Measurements from ENCODE around the gene S100P. TPM values are rescaled to one million over a fixed set of nuclear protein-coding genes. Genes with fewer than 3 reads are reported as not detected.

Gene S100P
- total RNA-seq, 2 experiments from 2014 or later = 3.4 to 4.3 TPM

DNA sequence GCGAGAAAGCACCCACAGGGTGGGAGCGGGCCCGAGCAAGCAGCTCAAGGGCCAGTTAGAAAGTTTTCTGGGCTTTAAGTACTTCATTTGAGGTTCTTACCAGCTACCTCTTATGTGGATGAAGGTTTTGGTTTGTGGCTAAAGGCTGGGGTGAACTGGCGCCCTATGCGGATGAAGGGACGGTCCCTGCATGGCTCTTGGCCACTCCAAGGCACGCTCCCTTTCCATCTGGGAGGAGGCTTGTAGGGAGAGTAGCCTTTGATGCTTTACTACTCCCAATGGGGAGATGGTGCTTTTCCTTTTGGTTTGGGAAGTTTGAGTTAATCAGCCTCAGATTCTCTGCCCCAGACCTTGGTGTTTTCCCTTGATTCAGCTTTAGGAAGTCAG is 35.5 kb upstream of the S100P start:
- intact Hi-C loops (cut with micrococcal nuclease) = no loop called here
- POLR2A ChIA-PET = interaction anchor here (1.2 to 4.0 kb wide), 5 partner anchors 11 to 58 kb away, joined by 4 to 39 read pairs (median 8); partner anchors contain the start of gene BLOC1S4
- H3K9me3 Mint-ChIP-seq = no peaks in the 10 kb centered on the region

GRCh38 chr4:6658597-6659075 is 35.0 kb upstream of the S100P start:
- Mint-ChIP-seq H3K27ac (no peak overlapping the region), H3K4me3 (peak overlapping the region; percentile 57)
- intact Hi-C loops (cut with micrococcal nuclease) = no loop called here

More for the DNA sequence above, 35.5 kb upstream of the S100P start:
- CTCF ChIA-PET = interaction anchor here (1.0 to 2.6 kb wide), 3 partner anchors 12 to 17 kb away, joined by 3 to 10 read pairs (median 3); a partner anchor contains a TSS
- TF ChIP-seq, protein P1, sequence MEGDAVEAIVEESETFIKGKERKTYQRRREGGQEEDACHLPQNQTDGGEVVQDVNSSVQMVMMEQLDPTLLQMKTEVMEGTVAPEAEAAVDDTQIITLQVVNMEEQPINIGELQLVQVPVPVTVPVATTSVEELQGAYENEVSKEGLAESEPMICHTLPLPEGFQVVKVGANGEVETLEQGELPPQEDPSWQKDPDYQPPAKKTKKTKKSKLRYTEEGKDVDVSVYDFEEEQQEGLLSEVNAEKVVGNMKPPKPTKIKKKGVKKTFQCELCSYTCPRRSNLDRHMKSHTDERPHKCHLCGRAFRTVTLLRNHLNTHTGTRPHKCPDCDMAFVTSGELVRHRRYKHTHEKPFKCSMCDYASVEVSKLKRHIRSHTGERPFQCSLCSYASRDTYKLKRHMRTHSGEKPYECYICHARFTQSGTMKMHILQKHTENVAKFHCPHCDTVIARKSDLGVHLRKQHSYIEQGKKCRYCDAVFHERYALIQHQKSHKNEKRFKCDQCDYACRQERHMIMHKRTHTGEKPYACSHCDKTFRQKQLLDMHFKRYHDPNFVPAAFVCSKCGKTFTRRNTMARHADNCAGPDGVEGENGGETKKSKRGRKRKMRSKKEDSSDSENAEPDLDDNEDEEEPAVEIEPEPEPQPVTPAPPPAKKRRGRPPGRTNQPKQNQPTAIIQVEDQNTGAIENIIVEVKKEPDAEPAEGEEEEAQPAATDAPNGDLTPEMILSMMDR (IDR thresholded peaks at IDR 0.05) = no peak
- Mint-ChIP-seq H3K27ac (no peak overlapping the region), H3K4me1 (ENCODE audit: low read depth) (peaks cover 6% of the 10 kb centered on the region), H3K36me3 (ENCODE audit: low read depth) (peaks cover 2% of the 10 kb centered on the region), H3K4me3 (peak overlapping the region; percentile 6), H3K27me3 (peaks cover 13% of the 10 kb centered on the region)
- ATAC-seq (no peak), DNase-seq (no peak)

GRCh38 chr4:6659897-6660296 is 33.8 kb upstream of the S100P start:
- Mint-ChIP-seq H3K36me3 (ENCODE audit: low read depth) (peaks cover 2% of the 10 kb centered on the region), H3K4me3 (no peak overlapping the region)
- CTCF ChIA-PET = interaction anchor here (1.2 to 2.6 kb wide), 2 partner anchors 14 to 21 kb away, joined by 4 to 10 read pairs; a partner anchor contains a TSS

More at GRCh38 chr4:6658597-6659075, 35.0 kb upstream of the S100P start:
- POLR2A ChIA-PET = interaction anchor here (0.6 to 4.0 kb wide), 10 partner anchors 10 to 58 kb away, joined by 3 to 39 read pairs (median 4); partner anchors contain the start of gene BLOC1S4
- DNase-seq = peak; percentile 59
- TF ChIP-seq, protein P1 (IDR thresholded peaks at IDR 0.05) = no peak
- Mint-ChIP-seq H3K4me1 (ENCODE audit: low read depth) (peaks cover 6% of the 10 kb centered on the region), H3K36me3 (ENCODE audit: low read depth) (peaks cover 2% of the 10 kb centered on the region), H3K27me3 (peaks cover 16% of the 10 kb centered on the region), H3K9me3 (no peaks in the 10 kb centered on the region)
- ATAC-seq = peak; percentile 84
- CTCF ChIA-PET = interaction anchor here (1.0 to 2.6 kb wide), 5 partner anchors 12 to 215 kb away, joined by 3 to 10 read pairs (median 4); a partner anchor contains a TSS

GRCh38 chr4:6660430-6660829 is 33.2 kb upstream of the S100P start:
- no peak overlapping the region for H3K4me3 Mint-ChIP-seq
- intact Hi-C loops (cut with micrococcal nuclease) = no loop called here
- H3K4me1 Mint-ChIP-seq (ENCODE audit: low read depth) = peaks cover 6% of the 10 kb centered on the region
- no peaks in the 10 kb centered on the region for H3K9me3 Mint-ChIP-seq
- TF ChIP-seq, protein P1 (IDR thresholded peaks at IDR 0.05) = no peak
- DNase-seq = no peak
- ATAC-seq = no peak
- H3K27ac Mint-ChIP-seq = no peak overlapping the region
- POLR2A ChIA-PET = interaction anchor here (4.0 kb wide), 1 partner anchor 13 kb away, joined by 39 read pairs; a partner anchor contains a TSS
- H3K36me3 Mint-ChIP-seq (ENCODE audit: low read depth) = peaks cover 1% of the 10 kb centered on the region
- peaks cover 20% of the 10 kb centered on the region for H3K27me3 Mint-ChIP-seq
- CTCF ChIA-PET = no interaction called here

More at GRCh38 chr4:6659897-6660296, 33.8 kb upstream of the S100P start:
- Mint-ChIP-seq H3K4me1 (ENCODE audit: low read depth) (peaks cover 6% of the 10 kb centered on the region), H3K27ac (no peak overlapping the region), H3K9me3 (no peaks in the 10 kb centered on the region), H3K27me3 (peaks cover 20% of the 10 kb centered on the region)
- ATAC-seq (no peak), DNase-seq (no peak)
- intact Hi-C loops (cut with micrococcal nuclease) = no loop called here
- POLR2A ChIA-PET = interaction anchor here (4.0 kb wide), 1 partner anchor 14 kb away, joined by 39 read pairs; a partner anchor contains a TSS
- TF ChIP-seq, protein P1 (IDR thresholded peaks at IDR 0.05) = no peak

DNA sequence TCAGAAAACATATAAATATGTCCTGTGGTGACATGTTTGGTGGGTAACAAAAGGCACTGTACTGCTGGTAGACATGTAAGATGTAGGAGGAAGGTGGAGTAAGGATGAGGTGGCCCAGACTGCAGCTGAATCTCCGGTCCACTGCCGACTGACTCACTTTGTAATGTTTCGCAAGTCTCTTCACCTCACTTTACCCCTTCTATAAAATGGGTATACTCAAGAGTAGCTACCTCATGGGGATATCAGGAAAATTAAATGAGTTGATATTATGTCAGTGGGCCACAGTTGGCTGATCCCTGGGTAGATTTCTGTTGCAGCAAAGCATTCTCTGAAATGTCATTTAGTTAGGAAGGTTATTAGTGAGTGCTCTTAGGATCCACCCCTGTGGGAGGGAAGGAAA is 31.1 kb upstream of the S100P start:
- TF ChIP-seq, protein P1 (IDR thresholded peaks at IDR 0.05) = no peak
- POLR2A ChIA-PET = interaction anchor here (0.6 to 2.9 kb wide), 3 partner anchors 10 to 32 kb away, joined by 3 to 16 read pairs (median 3); a partner anchor contains a TSS
- DNase-seq (no peak), ATAC-seq (no peak)
- Mint-ChIP-seq H3K9me3 (no peaks in the 10 kb centered on the region), H3K4me3 (no peak overlapping the region), H3K4me1 (ENCODE audit: low read depth) (peaks cover 6% of the 10 kb centered on the region), H3K27ac (no peak overlapping the region), H3K27me3 (peaks cover 20% of the 10 kb centered on the region), H3K36me3 (ENCODE audit: low read depth) (no peaks in the 10 kb centered on the region)
- CTCF ChIA-PET = interaction anchor here (0.9 to 2.2 kb wide), 6 partner anchors 12 to 211 kb away, joined by 3 to 5 read pairs (median 4); no protein-coding TSS in a partner anchor
- intact Hi-C loops (cut with micrococcal nuclease) = no loop called here
